ENCODE measurements around the gene CRTC3. TPM values are rescaled to one million over a fixed set of nuclear protein-coding genes. Genes with fewer than 3 reads are reported as not detected.

CRTC3 gene
- total and polyA plus RNA-seq, 2 donors (not counting 3 experiments of a cell fraction or from before 2014, with no cell fraction given), result 16.2 to 26.4 TPM

- H3K9me3 ChIP-seq (replicated peaks; ENCODE audit: control insufficient read depth, insufficient read depth, low read length), result no peaks in the 10 kb centered on the region
- ChIA-PET POLR2A (no interaction called here), CTCF (no interaction called here)
- no peaks in the 10 kb centered on the region for H4K20me1 ChIP-seq (replicated peaks; ENCODE audit: control insufficient read depth, extremely low read depth, insufficient read depth, low read length)
- no peak overlapping the region for H3K9ac ChIP-seq (replicated peaks; ENCODE audit: extremely low read depth, insufficient read depth, low read length)
- H3K4me1 ChIP-seq (ENCODE audit: control insufficient read depth, extremely low read depth, insufficient read depth, low read length), result no peaks in the 10 kb centered on the region
- no peak overlapping the region for H2AFZ ChIP-seq (ENCODE audit: low read depth, low read length)
- H3K27ac ChIP-seq (ENCODE audit: insufficient read depth, low read depth, low read length), result no peak overlapping the region
- FAIRE-seq (no peak), DNase-seq (ENCODE audit: low read depth, low spot score) (no peak)
- TF ChIP-seq FOS (IDR thresholded peaks at IDR 0.05; ENCODE audit: borderline replicate concordance, insufficient read depth, low read length) (no peak), JUN (IDR thresholded peaks at IDR 0.05; ENCODE audit: borderline replicate concordance, insufficient read depth, insufficient read length, low read depth) (no peak), MYC (IDR thresholded peaks at IDR 0.05; ENCODE audit: low read depth, low read length) (no peak), MAX (IDR thresholded peaks at IDR 0.05; ENCODE audit: insufficient read depth, insufficient read length) (no peak), POLR2A (IDR thresholded peaks at IDR 0.05; ENCODE audit: low read depth, low read length) (no peak), GATA2 (IDR thresholded peaks at IDR 0.05; ENCODE audit: insufficient read depth, insufficient read length, low read depth, low read length) (no peak), POLR2AphosphoS5 (IDR thresholded peaks at IDR 0.05; ENCODE audit: insufficient read depth, low read depth, low read length) (no peak), CTCF (IDR thresholded peaks at IDR 0.05; ENCODE audit: extremely low read depth in 1 of 2, insufficient read depth in 1 of 2, low read depth in 1 of 2, low read length in 2 of 2) (no peak), EZH2 (IDR thresholded peaks at IDR 0.05; ENCODE audit: borderline replicate concordance, low read depth, low read length, severe bottlenecking) (no peak)
- H3K79me2 ChIP-seq (ENCODE audit: control insufficient read depth, insufficient read depth, low read length), result no peaks in the 10 kb centered on the region
- intact Hi-C loops (cut with micrococcal nuclease), result no loop called here
- no peaks in the 10 kb centered on the region for H3K27me3 ChIP-seq (ENCODE audit: control insufficient read depth in 2 of 2, insufficient read depth in 2 of 2, low read length in 2 of 2)
- H3K4me3 ChIP-seq (replicated peaks in 1 of 3; ENCODE audit: insufficient read depth in 1 of 3, low read depth in 1 of 3, low read length in 3 of 3), result no peak overlapping the region
- H3K36me3 ChIP-seq (ENCODE audit: control insufficient read depth in 2 of 2, extremely low read depth in 1 of 2, insufficient read depth in 2 of 2, low read length in 2 of 2), result peaks cover 0 to 4% of the 10 kb centered on the region in 2 experiments
- no TSS peak for BruUV-seq (replicated peaks)
- H3K4me2 ChIP-seq (ENCODE audit: insufficient read depth, low read length), result no peak overlapping the region
- H3K9me1 ChIP-seq (replicated peaks; ENCODE audit: control insufficient read depth, extremely low read depth, insufficient read depth, low read length), result no peaks in the 10 kb centered on the region
- dilution Hi-C loops (cut with MboI; ENCODE audit: extremely low pct_ligation_motif_present, low sequenced_read_pairs), result no loop called here
Measured at GRCh38 chr15:90611157-90611556, 81.4 kb downstream of the CRTC3 start.
